Right forelimb (tissue), 1 donor: ENCODE results near the gene RTP2.

Source experiments
- DNase-seq: peaks from one replicate; pipeline ENCODE4 v3.0.0-alpha.2; 2018

Gene RTP2, protein sequence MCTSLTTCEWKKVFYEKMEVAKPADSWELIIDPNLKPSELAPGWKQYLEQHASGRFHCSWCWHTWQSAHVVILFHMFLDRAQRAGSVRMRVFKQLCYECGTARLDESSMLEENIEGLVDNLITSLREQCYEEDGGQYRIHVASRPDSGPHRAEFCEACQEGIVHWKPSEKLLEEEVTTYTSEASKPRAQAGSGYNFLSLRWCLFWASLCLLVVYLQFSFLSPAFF

GRCh38 chr3:187702507-187703033 lies at the start of gene RTP2:
RTP2 (minus strand) TSS chr3:187702557; CDS start chr3:187702128, 429 bp downstream.
- DNase-seq = no peak

- DNase-seq = peak; percentile 59
Measured at GRCh38 chr3:187750513-187751123, 48.3 kb upstream of the RTP2 start.

GRCh38 chr3:187750006-187750512 lies 47.7 kb upstream of the RTP2 start:
- peak; percentile 56 for DNase-seq

DNA sequence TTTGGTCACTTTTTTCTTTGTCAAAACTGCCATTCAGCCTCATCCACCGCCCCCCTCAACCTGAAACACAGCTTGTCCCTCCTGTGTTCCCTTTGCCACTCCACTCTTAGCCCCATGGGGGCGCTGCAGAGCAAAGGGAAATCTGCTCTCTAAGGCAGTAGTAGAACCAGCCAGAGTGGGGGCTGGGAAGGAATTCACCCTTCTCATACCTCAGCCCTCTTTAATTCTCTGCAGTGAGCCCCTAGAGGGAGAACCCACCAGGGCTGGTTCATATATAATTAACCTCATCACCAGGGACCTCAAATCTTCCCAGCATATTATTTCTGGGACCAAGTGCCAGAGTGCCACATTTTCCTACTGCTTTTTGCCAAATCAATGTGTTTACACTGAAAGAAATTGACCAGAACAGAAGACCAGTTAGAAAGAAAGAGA lies 45.7 kb upstream of the RTP2 start:
- DNase-seq = peak; percentile 92

DNA sequence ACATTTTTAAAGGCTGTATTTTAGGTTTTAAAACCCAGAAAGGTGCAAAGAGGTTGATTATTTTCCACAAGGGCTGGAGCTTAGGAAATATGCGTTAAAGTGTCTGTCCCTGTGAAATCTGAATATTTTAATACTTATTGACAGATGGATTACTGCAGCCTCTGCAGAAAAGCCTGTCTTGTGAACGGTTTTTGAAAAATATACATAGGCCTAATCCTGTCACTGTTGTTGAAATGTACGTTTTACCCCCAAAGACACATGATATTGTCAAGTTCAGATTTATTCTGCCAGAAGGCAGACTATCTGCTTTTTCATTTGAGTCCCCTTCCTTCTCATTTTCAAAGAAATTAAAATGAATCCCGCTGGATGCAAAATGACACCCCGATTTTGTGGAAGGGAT lies 45.1 kb upstream of the RTP2 start:
- DNase-seq = no peak

- peak; percentile 54 for DNase-seq
Measured at GRCh38 chr3:187746442-187747281, 44.3 kb upstream of the RTP2 start.

- DNase-seq = no peak
Measured at GRCh38 chr3:187746059-187746441, 43.7 kb upstream of the RTP2 start.

- peak; percentile 95 for DNase-seq
Measured at GRCh38 chr3:187745201-187746058, 43.1 kb upstream of the RTP2 start, which contains the start of gene BCL6. BCL6 (minus strand) TSS chr3:187745468; CDS start chr3:187733693, 11,775 bp downstream.

DNA sequence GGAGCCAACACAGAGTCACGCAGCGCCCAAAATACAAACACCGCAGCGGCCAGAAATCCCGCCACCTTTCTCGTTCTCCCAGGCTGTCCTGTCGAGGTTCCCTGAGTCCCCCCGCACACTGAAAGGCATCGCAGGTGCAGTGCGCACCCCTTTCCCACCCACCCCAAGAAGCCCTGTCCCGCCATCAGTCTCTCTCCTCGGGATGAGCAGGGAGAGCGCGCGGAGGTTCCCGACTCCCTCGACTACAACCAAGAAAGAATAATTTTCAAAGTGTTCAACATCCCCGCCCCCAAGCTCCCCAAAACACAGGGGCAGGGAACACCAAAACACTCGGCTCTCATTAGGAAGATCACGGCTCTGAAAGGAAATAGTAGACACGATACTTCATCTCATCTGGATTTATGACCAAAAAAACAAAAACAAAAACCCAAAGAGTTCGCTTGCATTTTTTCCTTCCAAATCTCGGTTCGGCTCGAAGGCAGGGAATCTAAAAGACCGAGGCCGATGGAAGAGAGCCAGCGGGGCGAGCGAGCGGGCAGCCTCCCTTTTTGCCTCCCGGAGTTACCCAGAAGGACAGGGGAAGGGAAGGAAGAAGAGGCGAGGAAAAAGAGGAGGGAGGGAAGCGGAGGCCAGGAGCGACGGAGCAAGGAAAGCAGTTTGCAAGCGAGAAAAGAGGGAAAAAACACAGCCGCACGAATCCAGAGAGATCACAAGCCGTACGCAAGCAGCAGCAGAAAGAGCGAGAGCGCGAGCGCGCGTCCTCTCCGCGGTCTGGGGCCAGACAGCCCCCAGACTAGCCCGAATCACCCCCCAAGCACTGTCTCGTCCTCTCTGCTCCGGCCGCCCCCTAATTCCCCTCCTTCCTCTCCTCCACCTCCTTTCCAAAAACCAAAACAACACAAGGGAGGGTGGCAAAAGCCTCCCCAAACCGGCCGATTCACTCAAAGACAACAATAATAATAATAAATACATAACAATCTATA lies 42.1 kb upstream of the RTP2 start:
- peak; percentile 88 for DNase-seq

DNA sequence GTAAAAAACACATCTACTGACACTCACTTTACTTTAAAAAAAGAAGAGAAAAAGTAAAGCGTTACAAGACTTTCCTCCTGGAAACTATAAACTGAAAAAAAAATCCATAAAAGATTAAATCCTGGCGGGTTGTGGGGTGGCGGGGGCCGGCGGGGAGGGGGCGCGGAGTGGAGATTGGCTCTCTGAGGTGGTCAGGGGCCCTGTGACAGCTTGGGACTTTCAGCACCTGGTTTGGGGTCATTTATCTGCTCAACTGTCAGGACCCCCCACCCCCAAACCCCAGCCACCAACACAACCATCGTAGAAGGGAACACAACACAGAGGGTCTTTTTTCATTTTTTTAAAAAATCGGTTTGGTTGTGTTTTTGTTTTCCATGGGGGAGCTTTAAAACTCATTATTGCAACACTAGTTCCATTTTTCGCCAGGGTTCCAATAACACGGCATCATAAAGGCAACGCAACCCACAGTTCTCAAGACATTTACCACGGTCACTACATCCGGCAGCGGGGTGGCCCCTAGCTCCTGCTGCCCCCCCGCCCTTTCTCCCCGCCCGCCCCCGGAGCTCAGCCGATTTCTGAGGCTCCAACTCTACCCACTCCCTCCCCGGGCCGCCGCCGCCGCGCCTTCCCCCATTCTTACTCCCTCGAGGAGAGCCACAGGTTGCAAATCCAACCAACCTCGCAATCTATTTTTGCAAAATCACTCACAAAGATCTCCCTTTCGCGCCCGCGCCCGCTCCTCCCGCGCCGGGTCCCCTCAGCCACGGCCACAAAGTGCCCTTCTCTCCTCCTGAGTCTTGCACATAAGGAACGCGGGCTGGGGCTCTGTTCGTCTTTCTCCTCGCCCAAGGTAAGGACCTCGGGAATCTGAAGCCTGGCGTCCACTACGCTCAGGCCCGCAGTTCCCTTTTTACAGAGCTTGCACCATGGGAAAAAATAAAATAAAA lies 41.1 kb upstream of the RTP2 start:
- DNase-seq = peak; percentile 85

GRCh38 chr3:187742351-187743171 lies 40.2 kb upstream of the RTP2 start:
- DNase-seq = no peak

- peak; percentile 82 for DNase-seq
Measured at GRCh38 chr3:187741403-187742350, 39.3 kb upstream of the RTP2 start.

DNA sequence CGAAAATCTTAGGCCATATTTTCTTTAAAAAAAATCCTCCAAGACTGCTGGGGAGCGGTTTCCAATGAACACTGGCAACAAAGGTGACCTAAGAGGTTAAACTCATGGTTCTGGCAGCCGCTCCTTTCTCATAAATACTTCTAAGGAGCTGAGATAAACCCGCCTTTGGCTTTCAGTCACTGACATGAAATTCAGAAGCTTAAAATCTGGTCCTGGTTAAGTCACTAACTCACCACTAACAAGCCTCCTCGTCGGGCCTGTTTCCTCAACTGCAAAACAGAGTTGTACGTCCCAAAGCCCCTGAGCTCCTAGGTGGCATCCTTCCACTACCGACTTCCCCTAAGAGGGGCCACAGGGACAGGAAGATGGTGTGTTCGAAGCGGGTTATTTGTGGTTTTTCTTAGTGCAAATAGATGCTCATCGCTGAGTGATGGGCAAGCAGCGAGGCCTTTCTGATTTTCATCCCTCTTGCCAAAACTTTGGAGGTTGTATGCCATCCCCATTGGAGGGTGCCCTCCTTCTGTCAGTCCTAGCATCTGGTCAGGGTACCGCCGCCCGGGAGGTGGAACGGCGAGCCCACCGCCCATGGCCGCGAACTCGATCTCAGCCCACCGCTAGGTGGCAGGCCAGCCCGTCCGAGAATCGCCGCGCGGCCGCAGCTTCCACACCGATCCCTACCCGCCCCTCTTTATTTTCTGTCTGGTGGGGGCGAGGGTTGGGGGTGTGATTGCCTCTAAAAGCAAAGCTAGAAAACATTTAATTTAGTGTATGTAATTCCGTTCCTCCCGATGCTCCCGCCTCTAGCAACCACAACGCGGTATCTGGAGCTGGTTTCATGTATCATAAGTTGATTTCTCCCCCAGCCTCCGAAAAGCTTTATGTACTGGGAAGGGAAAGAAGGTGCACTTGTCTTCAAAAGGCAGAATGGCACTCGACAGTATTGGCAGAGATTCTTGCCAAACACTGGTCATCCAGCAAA lies 38.4 kb upstream of the RTP2 start:
- peak; percentile 87 for DNase-seq

DNA sequence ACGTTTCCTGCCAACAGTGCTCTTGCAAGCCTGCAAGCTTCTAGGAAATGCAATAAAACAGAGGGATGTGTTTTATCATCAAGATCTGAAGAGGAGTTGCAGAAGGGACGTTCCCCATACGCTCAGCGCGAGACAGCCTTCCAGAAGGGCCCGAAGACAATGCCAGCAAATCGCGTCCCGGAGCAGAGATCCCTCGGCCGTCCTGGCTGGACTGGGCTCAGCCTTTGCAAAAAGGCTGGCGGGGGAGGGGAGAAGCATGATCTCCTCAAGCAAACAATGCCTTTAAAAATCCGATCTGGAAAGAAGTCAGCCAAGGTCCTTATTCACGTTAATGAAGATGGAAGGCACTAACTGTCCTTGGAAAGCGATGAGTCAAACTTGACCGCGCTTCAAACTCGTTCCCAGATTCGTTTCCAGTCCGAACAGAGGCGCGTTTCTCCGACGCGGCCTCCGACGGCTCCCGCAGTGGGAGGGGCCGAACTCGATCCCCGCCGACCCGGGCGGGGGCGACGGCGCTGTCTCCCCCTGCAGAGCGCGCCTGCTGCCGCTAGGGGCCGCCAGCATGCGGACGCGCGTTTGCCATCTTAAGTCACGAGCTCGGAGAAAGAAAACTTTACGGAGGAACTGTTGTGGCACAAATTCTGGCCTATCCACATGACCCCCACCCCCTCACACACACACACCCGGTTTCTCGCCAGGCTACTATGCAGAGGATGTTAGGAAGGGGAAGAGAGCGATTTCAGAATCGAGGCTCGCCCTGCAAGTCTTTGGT lies 37.4 kb upstream of the RTP2 start:
- peak; percentile 95 for DNase-seq

DNA sequence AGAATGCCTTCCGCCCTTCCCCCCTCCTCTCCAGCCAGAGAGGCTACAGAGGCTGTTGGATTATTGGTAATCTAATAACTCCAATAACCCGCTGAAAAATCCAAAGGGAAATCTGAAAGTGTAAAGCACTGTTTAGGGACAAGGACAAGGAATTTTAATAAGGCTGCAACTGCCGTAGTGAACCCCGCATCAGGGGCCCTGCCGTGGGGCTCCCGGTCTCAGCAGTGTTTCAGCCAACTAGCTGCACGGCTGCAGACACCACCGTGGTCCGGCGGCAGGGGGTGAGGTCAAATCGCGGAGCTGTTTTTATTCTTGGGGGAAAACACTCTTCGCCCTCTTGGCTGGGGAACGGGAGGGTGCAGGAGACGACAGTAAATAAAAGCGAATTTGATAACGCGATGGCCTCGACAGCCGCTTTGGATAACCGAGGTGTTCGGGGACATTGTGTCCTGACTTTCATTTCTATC lies 36.8 kb upstream of the RTP2 start:
- DNase-seq = no peak
